ENCODE results near the gene TMEM132D.
"Not testable (repeated sequence)": the region's sequence is repeated elsewhere in the genome, so short reads cannot be mapped to it uniquely, and the experiment has no call there.

Gene TMEM132D

GRCh38 chr12:129588142-129588541, 315.7 kb downstream of the TMEM132D start:
- DNase-seq (ENCODE audit: low spot score) = no peak

- DNase-seq (ENCODE audit: low spot score) = no peak
Measured at GRCh38 chr12:129585296-129585695, 318.5 kb downstream of the TMEM132D start.

- no peak for DNase-seq (ENCODE audit: low spot score)
Measured at GRCh38 chr12:129579879-129580278, 323.9 kb downstream of the TMEM132D start.

GRCh38 chr12:129571901-129572494, 331.8 kb downstream of the TMEM132D start:
- no peak for DNase-seq (ENCODE audit: low spot score)

DNA sequence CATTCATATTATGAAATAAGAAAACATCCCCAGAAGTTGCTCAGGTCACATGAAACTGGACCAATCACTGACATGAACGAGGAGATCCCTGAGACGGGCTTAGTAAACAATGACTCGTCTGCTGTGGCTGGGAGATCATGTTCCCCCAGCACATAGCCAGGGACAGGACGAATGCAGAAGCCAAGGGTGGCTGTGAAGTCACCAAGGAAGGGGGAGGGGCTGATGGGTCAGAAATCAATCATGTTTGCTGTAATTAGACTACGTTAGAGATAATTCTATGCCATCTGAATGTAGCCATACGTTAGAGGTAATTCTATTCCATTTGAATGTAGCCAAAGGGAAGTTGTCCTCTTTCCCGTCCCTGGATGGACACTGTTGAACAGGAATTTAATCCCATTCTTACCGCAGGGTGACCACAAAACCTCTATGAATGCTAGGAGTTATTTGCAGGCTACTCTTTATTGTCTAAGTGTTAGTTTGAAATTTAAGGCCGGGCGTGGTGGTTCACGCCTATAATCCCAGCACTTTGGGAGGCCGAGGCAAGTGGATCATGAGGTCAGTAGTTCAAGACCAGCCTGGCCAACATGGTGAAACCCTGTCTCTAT, 332.9 kb downstream of the TMEM132D start:
- DNase-seq (ENCODE audit: low spot score) = no peak

DNA sequence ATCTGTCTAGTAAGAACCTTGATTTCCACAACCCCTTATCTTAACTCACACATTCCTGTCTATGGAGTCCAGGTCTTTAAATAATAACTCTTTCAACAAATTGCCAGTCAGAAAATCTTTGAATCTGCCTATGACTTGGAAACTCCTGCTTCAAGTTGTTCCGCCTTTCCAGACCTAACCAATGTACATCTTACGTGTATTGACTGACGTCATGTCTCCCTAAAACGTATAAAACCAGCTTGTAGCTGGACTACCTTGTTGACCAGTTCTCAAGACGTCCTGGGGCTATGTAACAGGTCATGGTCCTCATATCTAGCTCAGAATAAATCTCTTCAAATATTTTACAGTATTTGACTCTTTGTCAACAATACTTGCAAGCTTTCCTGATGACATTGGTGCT, 337.0 kb downstream of the TMEM132D start:
- no peak for DNase-seq (ENCODE audit: low spot score)

DNA sequence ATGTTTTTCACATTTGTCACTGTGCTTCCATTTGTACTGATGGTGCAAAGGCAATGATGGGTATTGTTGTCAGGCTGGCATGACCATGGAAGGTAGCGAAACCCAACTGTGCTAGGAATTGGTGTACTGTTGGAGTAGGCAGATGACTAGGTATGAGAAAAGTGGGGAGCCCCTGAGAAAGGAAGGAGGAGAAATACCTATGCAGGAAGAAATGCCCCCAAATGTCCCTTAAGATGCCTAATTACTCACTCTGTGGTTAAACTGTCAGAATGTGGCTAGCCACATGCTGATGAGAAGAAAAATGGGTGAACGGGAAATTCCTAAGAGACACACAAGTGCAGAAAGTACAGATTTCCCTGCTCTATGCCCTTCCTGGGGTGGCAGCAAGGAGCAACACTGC, 339.1 kb downstream of the TMEM132D start:
- DNase-seq (ENCODE audit: low spot score) = no peak

DNA sequence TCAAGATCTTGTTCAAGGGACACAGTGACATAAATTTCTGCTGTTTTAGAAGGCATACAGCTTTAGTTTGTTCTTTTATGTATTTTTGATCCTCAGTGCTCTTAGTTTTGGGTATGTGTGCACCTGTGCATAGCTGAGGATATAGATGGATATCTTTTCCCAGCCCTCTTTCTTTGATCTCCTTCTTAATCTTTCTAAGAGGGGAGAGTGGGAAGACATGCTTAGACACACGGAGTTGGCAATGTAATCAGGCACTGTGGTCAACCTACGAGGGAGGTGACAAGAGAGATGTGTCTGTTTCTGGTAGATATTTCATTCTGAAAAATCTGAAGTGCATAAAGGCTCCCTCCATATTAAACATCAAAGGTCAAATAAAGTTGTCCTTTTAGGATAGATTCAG, 340.6 kb downstream of the TMEM132D start:
- no peak for DNase-seq (ENCODE audit: low spot score)

GRCh38 chr12:129561304-129561703, 342.5 kb downstream of the TMEM132D start:
- no peak for DNase-seq (ENCODE audit: low spot score)

DNA sequence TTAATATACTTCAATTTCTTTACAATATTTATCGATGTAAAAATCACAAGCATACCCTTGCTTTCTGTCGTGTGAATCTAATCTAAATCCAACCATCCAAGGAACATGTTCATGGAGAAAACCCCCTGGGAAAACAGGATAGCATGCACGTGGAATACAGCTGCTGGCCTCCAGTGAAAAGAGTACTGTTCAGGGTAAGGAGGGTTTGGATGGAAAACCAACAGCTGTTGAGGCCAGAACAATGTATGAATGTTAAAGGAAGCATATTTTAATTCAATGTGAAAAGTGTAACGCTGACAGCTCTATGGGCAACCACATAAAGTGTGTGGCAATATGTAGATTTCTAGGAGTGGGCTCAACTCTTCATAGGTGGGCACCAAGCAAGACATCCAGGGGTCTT, 344.0 kb downstream of the TMEM132D start:
- no peak for DNase-seq (ENCODE audit: low spot score)

DNA sequence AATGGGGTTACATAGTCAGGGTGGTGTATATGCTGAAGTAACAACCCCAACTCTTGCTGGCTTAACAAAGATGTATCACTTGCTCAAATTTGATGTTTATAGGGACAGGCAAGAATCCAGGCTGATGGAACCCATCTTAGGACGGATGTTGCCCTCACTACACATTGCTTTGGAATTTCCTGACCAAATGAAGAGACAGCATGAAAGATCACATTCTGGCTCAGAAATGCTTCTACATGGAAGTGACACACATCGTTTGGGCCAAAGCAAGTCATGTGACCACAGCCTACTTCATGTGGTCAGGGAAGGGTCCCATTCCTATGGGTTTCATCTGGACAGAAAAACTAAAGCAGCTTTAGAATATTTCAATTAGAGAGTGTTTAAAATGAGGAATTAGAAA, 345.8 kb downstream of the TMEM132D start:
- DNase-seq (ENCODE audit: low spot score) = no peak

DNA sequence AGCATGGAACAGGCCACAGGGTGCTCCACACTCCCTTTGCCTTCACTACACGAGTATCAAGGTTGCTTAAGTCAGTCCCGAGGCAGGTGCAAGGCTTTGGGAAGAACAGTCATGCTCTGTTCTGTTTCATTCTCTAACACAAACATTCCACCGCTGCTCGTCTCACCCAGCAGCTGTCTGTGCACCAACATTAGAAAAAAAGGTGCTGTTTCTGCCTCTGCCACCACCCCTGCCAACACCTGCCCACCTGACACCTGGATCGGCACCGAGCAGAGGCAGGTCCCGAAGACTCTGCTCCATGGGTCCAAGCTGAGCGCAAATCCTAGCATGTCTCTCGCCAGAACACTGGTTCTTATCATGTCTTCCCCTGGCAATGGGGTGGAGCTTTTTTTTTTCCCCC, 347.7 kb downstream of the TMEM132D start:
- no peak for DNase-seq (ENCODE audit: low spot score)

DNA sequence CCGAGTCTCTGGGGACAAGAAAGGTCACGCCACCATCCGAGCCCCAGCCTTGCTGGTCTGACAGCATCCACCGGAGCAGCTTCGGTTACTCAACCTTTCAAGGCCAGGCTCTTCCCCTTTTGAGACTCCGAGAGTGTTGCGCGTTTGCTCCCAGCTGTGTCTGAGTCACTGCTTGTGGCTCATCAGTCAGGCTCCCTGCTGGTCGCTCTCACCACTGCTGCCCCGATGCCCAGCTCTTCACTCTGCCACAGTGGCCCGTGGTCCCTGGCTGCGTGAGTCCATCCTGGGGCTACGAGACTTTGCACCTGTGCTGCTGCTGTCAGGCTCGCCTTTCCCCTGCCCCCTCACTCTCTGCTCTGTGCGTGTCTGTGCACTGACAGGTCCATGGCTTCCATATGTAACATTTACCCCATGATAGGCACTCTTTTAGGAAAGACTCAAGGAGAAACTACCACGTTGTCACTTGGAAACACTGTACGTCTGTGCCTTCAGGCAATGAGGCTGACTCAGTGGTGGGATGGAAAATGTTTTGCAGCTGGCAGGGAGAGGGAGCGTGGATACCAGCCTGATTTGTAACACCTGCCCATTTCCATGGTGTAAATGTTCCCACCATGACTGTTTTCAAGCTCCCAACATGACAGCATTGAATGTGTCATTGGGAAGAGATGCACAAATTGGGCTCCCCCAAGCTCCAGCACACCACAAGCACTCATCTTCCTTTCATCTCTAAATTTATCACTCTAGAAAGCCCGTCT, 350.7 kb downstream of the TMEM132D start:
- no peak for DNase-seq (ENCODE audit: low spot score)

- DNase-seq (ENCODE audit: low spot score) = no peak
Measured at GRCh38 chr12:129551441-129551840, 352.4 kb downstream of the TMEM132D start.

- no peak for DNase-seq (ENCODE audit: low spot score)
Measured at GRCh38 chr12:129550353-129550752, 353.5 kb downstream of the TMEM132D start.

- no peak for DNase-seq (ENCODE audit: low spot score)
Measured at GRCh38 chr12:129549656-129550055, 354.2 kb downstream of the TMEM132D start.

DNA sequence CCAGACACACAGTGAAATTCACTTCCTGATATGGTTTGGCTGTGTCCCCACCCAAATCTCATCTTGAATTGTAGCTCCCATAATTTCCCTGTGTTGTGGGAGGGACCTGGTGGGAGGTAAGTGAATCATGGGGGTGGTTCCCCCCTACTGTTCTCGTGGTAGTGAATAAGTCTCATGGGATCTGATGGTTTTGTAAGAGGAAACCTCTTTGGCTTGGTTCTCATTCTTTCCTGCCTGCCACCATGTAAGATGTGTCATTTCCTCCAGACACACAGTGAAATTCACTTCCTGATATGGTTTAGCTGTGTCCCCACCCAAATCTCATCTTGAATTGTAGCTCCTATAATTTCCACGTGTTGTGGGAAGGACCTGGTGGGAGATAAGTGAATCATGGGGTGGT, 354.8 kb downstream of the TMEM132D start:
- DNase-seq (ENCODE audit: low spot score) = not testable (repeated sequence)

GRCh38 chr12:129544716-129545115, 359.1 kb downstream of the TMEM132D start:
- DNase-seq (ENCODE audit: low spot score) = no peak

DNA sequence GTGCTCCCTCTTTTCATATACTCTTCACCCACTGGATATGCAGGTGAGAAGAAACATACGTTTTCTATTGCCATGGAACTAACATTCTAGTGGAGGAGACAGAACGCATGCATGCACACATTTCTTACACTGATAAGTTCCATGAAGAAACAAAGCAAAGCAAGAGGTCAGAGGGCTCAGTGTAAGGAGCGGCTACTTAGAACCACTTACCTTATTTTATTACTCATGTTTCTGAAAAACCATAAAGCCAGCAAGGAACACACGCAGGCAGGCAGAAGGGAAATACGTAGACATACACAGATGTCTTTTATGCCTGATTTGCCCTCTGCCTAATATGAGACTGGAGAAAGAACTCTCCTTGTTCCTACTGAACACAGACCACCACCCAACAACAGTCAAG, 362.9 kb downstream of the TMEM132D start:
- no peak for DNase-seq (ENCODE audit: low spot score)

GRCh38 chr12:129540249-129540648, 363.6 kb downstream of the TMEM132D start:
- no peak for DNase-seq (ENCODE audit: low spot score)

GRCh38 chr12:129538724-129539335, 365.0 kb downstream of the TMEM132D start:
- DNase-seq (ENCODE audit: low spot score) = not testable (repeated sequence)

GRCh38 chr12:129538137-129538536, 365.7 kb downstream of the TMEM132D start:
- DNase-seq (ENCODE audit: low spot score) = no peak
